GM12891 (cell line): ENCODE results near the gene PHF2.
"Not testable (repeated sequence)": the region's sequence is repeated elsewhere in the genome, so short reads cannot be mapped to it uniquely, and the experiment has no call there.

Source experiments
- DNase-seq: peaks from one replicate; pipeline ENCODE4 v3.0.0; 2011; ENCODE audit warnings: low spot score; ENCODE audit not compliant: insufficient read length
- FAIRE-seq: peaks from 2 replicates; lab custom pipeline; 2011; peaks lifted over from hg19 to GRCh38; lab: Jason Lieb, UNC
- PAX5 ChIP-seq: IDR thresholded peaks from 2 replicates; pipeline ENCODE4 v1.6.1; 2011; ENCODE audit warnings: low read length, moderate library complexity, mild to moderate bottlenecking; ENCODE audit not compliant: insufficient read depth, severe bottlenecking
- POLR2A ChIP-seq: IDR thresholded peaks from 2 replicates; pipeline ENCODE4 v1.6.1; 2011; ENCODE audit warnings: low read depth, low read length, control low read depth
- POLR2AphosphoS5 ChIP-seq: IDR thresholded peaks from 2 replicates; pipeline ENCODE4 v1.6.1; 2011; ENCODE audit warnings: low read depth, low read length, control low read depth
- POU2F2 ChIP-seq: IDR thresholded peaks from 2 replicates; pipeline ENCODE4 v1.6.1; 2011; ENCODE audit warnings: low read depth, mild to moderate bottlenecking, control low read depth, low read length, moderate library complexity
- SPI1 ChIP-seq: IDR thresholded peaks from 2 replicates; pipeline ENCODE4 v1.6.1; 2011; ENCODE audit warnings: low read depth, low read length, control low read depth
- TAF1 ChIP-seq: IDR thresholded peaks from 2 replicates; pipeline ENCODE4 v1.6.1; 2011; ENCODE audit warnings: low read depth, low read length, control low read depth

The PHF2 gene

GRCh38 chr9:93670208-93671019 is 94.0 kb downstream of the PHF2 start:
- no peak for FAIRE-seq
- DNase-seq: no peak
- no peak for TF ChIP-seq SPI1
- no peak for TF ChIP-seq POU2F2
- TF ChIP-seq POLR2A: no peak
- no peak for TF ChIP-seq POLR2AphosphoS5
- no peak for TF ChIP-seq PAX5
- TF ChIP-seq TAF1: no peak

GRCh38 chr9:93671020-93671338 is 94.6 kb downstream of the PHF2 start:
- no peak for TF ChIP-seq TAF1
- no peak for TF ChIP-seq SPI1
- TF ChIP-seq PAX5: no peak
- TF ChIP-seq POLR2A: no peak

GRCh38 chr9:93672330-93673020 is 96.1 kb downstream of the PHF2 start:
- DNase-seq: not testable (repeated sequence)
- FAIRE-seq: peak; percentile 58

More at GRCh38 chr9:93671020-93671338, 94.6 kb downstream of the PHF2 start:
- DNase-seq (no peak), FAIRE-seq (peak; percentile 63)

- FAIRE-seq (no peak), DNase-seq (no peak)
- TF ChIP-seq POU2F2 (no peak), TAF1 (no peak), SPI1 (no peak), POLR2A (no peak), PAX5 (no peak), POLR2AphosphoS5 (no peak)
Measured at GRCh38 chr9:93673021-93673838, 96.8 kb downstream of the PHF2 start.

GRCh38 chr9:93673839-93674334 is 97.5 kb downstream of the PHF2 start:
- no peak for DNase-seq
- FAIRE-seq: no peak
- TF ChIP-seq PAX5: no peak
- TF ChIP-seq POU2F2: no peak
- no peak for TF ChIP-seq POLR2AphosphoS5
- TF ChIP-seq TAF1: no peak
- no peak for TF ChIP-seq POLR2A
- TF ChIP-seq SPI1: no peak

- no peak for DNase-seq
Measured at GRCh38 chr9:93674580-93675335, 98.4 kb downstream of the PHF2 start.

GRCh38 chr9:93675336-93676150 is 99.2 kb downstream of the PHF2 start:
- DNase-seq (no peak), FAIRE-seq (no peak)
- TF ChIP-seq TAF1 (no peak), POLR2A (no peak), POU2F2 (no peak), PAX5 (no peak), SPI1 (no peak), POLR2AphosphoS5 (no peak)

More at GRCh38 chr9:93674580-93675335, 98.4 kb downstream of the PHF2 start:
- no peak for TF ChIP-seq TAF1
- no peak for TF ChIP-seq SPI1
- FAIRE-seq: no peak

- TF ChIP-seq PAX5 (no peak), POLR2A (no peak), POU2F2 (no peak), POLR2AphosphoS5 (no peak), SPI1 (no peak), TAF1 (no peak)
- no peak for FAIRE-seq
- no peak for DNase-seq
Measured at GRCh38 chr9:93676310-93677047, 100.1 kb downstream of the PHF2 start.

GRCh38 chr9:93677048-93677571 is 100.7 kb downstream of the PHF2 start:
- no peak for TF ChIP-seq SPI1
- no peak for TF ChIP-seq PAX5
- TF ChIP-seq POLR2AphosphoS5: no peak
- no peak for TF ChIP-seq TAF1
- no peak for TF ChIP-seq POU2F2
- no peak for TF ChIP-seq POLR2A
- DNase-seq (no peak), FAIRE-seq (no peak)
